HG02943 (cell line): ENCODE results near the gene TFB2M.

ENCODE experiments used
- ATAC-seq: cut with Tn5 transposase; IDR thresholded peaks from one replicate; pipeline ENCODE4 v1.9.1; 2021; ENCODE audit warnings: mild to moderate bottlenecking, low read depth, moderate library complexity; ENCODE audit not compliant: unreplicated experiment

The TFB2M gene

DNA sequence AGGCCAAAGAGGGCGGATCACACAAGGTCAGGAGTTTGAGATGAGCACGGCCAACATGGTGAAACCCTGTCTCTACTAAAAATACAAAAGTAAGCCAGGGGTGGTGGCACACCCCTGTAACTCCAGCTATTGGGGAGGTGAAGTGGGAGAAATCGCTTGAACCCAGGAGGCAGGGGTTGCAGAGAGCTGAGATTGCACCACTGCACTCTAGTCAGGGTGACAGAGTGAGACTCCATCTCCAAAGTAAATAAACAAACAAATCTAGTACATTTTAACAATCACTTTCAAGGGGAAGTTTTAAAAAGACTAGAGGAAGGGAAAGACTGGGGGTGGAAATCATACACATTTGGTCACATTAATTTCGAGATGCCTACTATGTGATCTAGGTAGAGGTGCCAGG, 6.8 kb downstream of the TFB2M start:
- no peak for ATAC-seq

DNA sequence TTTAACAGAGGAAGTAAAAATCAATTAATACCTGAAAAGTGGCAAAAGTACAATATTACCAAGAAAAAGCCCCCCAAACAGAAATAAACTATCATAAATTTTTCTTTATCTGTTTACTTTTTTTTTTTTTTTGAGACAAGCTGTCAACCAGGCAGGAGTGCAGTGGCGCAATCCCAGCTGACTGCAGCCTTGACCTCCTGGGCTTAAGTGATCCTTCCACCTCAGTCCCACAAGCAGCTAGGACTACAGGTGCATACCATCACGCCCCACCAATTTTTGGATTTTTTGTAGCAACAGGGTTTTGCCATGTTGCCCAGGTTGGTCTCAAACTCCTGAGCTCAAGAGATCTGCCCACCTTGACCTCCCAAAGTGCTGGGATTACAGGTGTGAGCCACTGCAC, 8.0 kb downstream of the TFB2M start:
- ATAC-seq, result no peak

DNA sequence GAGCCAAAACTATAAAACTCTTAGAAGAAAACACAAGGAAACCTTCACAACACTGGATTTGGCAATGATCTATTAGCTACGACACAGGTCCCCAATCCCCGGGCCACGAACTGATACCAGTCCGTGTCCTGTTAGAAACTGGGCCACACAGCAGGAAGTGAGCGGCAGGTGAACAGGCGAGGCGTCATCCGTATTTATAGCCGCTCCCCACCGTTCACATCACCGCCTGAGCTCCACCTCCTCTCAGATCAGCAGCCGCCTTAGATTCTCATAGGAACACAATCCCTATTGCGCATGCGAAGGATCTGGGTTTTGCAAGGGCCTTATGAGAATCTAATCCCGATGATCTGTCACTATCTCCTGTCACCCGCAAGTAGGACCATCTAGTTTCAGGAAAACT, 11.9 kb downstream of the TFB2M start:
- ATAC-seq, result no peak

DNA sequence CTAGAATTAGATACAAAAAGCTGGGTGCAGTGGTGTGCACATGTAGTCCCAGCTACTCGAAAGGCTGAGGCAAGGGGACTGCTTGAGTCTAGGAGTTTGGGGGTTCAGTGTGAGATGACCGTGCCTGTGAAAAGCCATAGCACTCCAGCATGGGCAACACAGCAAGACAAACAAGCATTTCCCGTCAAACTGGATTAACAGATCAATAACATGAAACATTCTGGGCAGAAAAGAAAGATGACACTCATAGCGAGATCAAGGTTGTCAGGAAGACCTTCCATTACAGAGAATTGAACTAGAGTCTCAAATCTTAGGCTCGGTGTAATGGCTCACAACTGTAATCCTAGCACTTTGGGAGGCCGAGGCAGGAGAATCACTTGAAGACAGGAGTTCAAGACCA, 14.0 kb downstream of the TFB2M start:
- no peak for ATAC-seq

- no peak for ATAC-seq
These were observed 15.7 kb downstream of the TFB2M start for GRCh38 chr1:246550402-246550801.

GRCh38 chr1:246549665-246550064, 16.4 kb downstream of the TFB2M start:
- ATAC-seq, result no peak

- no peak for ATAC-seq
These were observed 22.1 kb downstream of the TFB2M start for GRCh38 chr1:246544001-246544400.

DNA sequence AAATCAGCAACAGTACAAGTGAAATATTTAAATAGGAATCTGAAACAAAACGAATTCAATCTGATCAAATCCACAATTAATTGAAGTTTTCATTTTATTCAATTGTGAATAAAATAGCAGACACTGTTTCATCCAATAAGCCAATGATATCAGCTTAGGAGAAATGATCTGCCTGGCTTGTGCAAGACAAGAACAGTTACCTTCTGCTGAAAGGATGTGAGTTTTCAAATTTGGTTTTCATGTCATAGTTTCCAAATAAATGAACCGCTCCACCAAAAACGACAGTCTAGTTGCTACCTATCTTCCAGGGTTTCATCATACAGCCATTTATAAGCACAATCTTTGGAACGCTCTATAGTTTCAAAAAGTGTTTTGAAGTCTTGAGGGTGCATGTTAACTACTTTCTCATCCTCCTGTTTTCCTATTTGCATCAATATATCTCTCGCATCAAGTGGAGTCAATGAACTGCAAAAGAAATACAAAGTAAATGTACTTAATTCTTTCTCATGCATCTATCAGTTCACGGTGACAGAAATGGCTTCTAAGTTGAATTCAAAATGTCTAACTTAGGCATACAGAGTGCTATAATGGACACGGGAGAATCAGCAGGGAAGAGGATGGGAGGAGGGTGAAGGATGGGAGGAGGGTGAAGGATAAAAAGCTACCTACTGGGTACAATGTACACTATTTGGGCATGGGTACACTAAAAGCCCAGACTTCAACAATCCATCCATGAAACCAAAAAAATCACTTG, 25.1 kb downstream of the TFB2M start:
- no peak for ATAC-seq

GRCh38 chr1:246537887-246538286, 28.2 kb downstream of the TFB2M start:
- no peak for ATAC-seq

GRCh38 chr1:246537441-246537840, 28.6 kb downstream of the TFB2M start:
- ATAC-seq, result no peak

DNA sequence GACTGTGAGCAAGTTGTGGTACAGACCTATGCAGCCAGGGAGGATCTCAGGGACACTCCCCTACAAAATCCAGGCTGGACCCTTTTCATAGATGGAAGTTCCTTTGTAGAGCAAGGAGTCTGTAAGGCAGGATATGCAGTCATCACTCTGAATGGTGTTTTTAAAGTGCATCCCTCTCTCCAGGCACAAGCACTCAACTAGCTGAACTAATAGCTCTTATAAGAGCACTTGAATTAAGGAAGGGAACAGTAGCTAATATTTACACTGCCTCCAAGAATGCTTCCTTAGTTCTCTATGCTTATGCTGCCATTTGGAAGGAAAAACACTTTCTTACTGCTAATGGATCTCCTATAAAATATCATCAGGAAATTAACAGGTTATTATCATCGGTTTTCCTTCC, 31.9 kb downstream of the TFB2M start:
- ATAC-seq, result no peak

DNA sequence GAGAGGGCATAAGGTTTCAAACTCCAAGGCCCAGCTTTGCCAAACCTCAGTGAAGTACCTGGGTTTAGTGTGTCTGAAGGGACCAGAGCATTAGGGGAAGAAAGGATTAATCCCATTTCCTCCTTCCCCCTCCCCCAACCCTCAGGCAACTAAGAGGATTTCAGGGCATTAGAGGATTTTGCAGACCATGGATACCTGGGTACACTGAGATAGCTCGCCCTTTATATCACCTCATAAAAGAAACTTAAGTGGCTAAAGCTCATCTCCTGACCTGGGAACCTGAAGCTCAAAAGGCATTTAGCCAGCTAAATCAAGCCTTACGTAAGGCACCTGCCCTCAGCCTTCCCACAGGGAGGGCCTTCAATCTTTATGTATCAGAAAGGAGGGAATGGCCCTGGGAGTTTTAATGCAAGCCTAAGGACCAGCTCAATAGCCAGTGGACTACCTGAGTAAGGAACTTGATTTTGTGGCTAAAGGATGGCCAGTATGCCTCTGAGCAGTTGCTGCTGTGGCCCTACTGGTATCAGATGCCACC, 32.6 kb downstream of the TFB2M start:
- no peak for ATAC-seq

- ATAC-seq, result no peak
These were observed 33.5 kb downstream of the TFB2M start for GRCh38 chr1:246532519-246532918.

- no peak for ATAC-seq
These were observed 35.6 kb downstream of the TFB2M start for GRCh38 chr1:246530482-246530881.

GRCh38 chr1:246528933-246529731, 36.9 kb downstream of the TFB2M start:
- ATAC-seq, result no peak

DNA sequence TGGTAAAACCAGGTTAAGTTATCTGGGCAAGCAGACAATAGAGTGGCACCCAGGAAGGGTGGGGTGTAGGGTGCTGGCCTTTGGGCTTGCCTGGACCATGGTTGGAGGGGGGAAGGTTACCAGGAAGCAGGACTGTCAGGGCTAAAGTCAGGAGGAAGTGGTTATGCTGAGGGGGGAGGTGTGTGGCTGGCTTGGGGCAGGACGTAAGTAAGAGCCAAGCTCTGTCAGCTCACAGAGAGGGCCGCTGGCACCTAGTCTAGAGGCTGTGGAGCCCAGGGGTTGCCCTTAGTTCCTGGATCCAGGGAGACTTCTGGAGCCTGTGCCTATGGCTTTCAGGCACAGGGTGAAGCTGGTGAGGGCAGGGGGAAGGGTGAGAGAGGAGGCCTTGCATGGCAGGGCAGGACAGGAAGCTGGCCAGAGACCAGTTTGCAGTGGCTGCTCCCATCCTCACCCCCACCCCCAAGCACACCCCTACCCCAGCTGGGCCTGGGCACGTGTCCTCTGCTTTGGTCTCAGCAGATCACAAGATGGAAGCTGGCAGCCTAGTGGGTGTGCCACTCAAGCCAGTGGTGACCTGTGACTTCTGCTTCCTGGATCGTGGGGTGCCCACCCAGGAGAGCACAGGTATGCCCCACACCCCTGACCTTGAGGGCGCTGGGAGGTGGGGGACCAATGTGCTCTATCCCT, 38.5 kb downstream of the TFB2M start:
- no peak for ATAC-seq

GRCh38 chr1:246526915-246527314, 39.1 kb downstream of the TFB2M start:
- ATAC-seq, result no peak

DNA sequence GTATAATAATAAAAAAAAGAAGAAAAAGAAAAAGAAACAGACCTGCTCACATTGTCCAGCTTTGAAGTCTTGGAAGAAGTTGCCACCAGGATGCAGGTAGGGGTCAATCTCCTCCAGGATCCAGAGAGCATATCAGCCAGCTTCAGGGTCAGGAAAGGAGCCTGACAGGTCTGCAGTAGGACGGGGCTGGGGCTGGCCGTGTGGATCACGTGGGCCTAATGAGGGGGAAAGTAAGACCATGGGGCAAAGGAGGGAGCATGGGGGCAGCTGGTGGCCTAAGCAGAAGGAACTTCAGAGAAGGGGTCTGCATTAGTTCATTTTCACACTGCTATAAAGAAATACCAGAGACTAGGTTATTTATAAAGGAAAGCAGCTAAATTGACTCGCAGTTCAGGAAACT, 39.7 kb downstream of the TFB2M start:
- ATAC-seq, result no peak

GRCh38 chr1:246519514-246519913, 46.5 kb downstream of the TFB2M start:
- ATAC-seq, result no peak

- no peak for ATAC-seq
These were observed 47.4 kb downstream of the TFB2M start for GRCh38 chr1:246518456-246519205.
